HG02588 (cell line): ENCODE results near the gene TRPC6.
"Not testable (repeated sequence)": the region's sequence is repeated elsewhere in the genome, so short reads cannot be mapped to it uniquely, and the experiment has no call there.

Source experiments
- ATAC-seq: cut with Tn5 transposase; IDR thresholded peaks from one replicate; pipeline ENCODE4 v1.9.1; 2021; ENCODE audit warnings: mild to moderate bottlenecking, moderate library complexity; ENCODE audit not compliant: unreplicated experiment

TRPC6 gene

GRCh38 chr11:101523193-101523592 lies 60.6 kb downstream of the TRPC6 start:
- ATAC-seq, result no peak

- no peak for ATAC-seq
Observed at GRCh38 chr11:101521821-101522220, 62.0 kb downstream of the TRPC6 start.

GRCh38 chr11:101516546-101516945 lies 67.3 kb downstream of the TRPC6 start:
- ATAC-seq, result no peak

DNA sequence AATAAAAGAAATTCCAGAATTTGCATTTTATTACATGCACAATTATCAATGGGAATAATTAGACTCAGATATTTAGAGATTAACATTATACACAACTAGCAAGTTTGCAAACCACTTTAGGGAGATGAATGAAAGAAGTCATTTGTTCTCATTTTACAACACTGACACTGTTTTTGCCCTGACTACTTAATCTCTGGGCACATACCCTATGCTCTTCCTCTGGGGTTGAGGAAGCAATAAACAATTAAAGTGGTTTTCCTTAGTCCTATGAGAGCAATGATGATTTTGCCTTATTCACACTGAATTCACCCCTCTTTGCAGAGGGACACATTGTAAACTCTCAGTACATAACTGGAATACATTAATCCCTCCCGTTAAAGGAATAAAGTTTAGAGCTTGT lies 72.7 kb downstream of the TRPC6 start:
- no peak for ATAC-seq

DNA sequence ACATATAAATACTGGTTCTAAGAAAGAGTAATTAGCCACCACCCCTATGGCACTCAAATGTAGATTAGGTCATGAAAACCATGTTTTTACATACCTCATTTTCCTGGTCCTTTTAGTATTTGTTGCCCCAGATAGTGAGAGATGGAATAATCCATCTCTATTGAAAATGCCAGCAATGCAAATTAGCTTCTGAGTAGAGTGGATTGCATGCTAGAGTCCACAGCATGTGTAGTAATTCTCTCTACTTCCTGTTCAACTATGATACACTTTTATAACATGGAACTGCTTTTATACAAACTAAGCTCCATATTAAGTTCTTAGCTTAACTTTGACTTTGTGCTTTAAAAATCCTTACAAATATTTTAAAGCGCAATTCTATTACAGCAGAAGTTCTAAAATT lies 73.2 kb downstream of the TRPC6 start:
- ATAC-seq, result no peak

DNA sequence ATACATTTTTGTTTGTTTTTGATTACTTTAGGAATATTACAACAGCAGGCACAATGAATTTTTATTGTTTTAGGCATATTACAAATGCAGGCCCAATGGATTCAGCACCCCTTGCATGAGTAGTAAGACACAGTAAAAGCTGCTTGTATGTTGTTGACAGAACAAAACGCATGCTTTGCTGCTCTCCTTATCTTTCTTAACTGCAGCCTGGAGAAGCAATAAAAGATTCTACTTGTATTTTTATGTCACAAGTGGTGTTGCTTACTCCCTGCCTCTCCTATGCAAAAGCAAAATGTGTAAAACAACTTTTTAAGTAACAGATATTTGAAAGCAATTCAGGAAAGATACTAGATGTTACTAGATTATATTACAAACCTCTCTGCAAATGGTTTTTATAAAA lies 73.9 kb downstream of the TRPC6 start:
- ATAC-seq, result no peak

- no peak for ATAC-seq
Observed at GRCh38 chr11:101508370-101508769, 75.4 kb downstream of the TRPC6 start.

DNA sequence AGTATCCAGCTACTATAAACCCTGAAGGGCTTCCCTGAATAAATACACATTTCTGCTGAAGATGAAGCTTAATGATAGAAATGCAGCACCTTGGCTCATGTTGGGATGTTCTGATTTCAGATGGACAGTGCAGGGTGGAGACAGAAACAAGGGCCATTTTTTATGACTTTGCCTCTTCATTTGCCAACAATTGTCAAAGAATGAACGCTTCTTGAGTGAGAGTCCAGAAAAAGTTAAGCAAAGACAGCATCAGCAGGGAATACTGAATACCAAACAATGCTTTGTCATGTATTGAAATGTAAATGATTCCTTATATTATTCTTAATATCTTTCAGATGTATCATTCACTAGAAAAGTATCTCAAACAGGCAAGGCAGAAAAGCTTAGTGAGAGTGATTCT lies 84.9 kb downstream of the TRPC6 start:
- ATAC-seq, result no peak

DNA sequence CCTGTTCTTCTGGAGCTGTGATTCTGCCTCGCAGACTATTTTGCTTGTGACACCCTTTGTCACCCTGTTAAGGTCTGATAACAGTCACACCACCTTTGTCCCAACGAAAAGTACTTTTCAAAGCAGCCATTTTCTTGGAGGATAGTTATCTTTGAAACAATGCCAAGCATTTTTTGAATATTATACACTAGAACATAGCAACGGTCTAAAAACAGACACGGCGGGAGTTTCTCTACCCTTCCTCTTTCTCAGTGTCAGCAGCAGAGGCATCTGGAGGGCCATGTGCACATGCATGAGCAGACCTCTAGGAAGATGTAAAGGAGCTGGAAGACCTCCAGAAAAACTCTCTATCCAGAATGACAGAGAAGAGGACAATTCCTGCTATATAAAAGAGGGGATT lies 86.5 kb downstream of the TRPC6 start:
- ATAC-seq, result no peak

DNA sequence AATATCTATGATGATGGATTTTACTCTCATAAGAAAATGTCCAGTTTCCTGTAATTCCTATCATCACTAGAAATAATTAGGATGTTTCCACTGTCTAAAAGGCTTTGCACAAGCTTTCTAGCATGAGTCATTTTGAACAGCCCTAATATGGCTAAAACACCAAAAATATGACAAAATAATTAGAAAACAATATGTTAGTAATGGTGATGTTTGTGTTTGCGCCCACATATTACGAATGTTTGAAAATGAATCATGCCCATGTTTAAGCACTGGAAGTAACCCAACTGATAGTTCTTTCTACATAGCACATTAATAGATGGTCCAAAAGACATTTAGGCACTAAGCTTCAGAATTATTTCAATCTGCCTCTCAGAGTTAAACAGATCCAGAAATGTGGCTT lies 96.0 kb downstream of the TRPC6 start:
- no peak for ATAC-seq

- no peak for ATAC-seq
Observed at GRCh38 chr11:101482556-101483124, 101.2 kb downstream of the TRPC6 start.

GRCh38 chr11:101478587-101479369 lies 105.0 kb downstream of the TRPC6 start:
- no peak for ATAC-seq

DNA sequence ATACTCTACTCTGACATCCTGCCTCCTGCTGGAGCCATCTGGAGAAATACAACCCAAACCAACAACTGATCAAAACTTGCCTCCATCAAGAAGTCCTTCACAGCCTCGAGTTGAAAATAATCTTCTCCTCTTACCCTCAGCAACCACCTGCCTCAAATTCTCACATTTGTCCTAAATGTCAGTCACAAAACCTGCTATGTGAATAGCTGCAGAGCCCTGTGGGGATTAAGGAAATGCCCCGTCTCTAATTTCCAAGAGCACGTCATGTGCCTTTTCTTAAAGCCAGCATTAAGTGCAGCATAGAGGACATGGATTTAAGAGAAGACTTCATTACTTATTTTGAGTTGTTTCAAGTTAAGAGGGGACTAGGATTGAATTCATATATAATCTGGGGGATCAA lies 105.9 kb downstream of the TRPC6 start:
- no peak for ATAC-seq

GRCh38 chr11:101476191-101476590 lies 107.6 kb downstream of the TRPC6 start:
- ATAC-seq, result no peak

- ATAC-seq, result no peak
Observed at GRCh38 chr11:101475699-101476098, 108.1 kb downstream of the TRPC6 start.

GRCh38 chr11:101474666-101475065 lies 109.1 kb downstream of the TRPC6 start:
- no peak for ATAC-seq

GRCh38 chr11:101470881-101471520 lies 112.8 kb downstream of the TRPC6 start:
- ATAC-seq, result no peak

DNA sequence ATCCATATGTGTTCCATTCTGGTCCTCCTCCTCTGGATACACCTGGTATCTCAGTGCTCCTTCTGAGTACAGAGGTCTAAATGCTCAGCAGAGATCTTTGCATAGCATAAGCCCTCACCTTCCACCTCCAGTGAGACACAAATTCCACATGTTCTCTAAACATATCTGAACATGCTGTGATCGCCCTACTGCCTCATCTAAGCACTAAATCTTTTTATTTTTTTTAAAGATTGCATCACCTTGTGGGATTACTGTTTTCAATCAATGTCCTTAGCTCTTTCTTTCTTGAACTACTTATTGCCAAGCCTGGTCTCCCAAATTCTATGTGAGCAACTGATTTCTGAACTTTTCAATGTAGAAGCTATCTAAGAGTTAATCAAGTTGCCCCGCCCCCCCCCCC lies 113.4 kb downstream of the TRPC6 start:
- no peak for ATAC-seq

- ATAC-seq, result no peak
Observed at GRCh38 chr11:101466352-101466751, 117.5 kb downstream of the TRPC6 start.

DNA sequence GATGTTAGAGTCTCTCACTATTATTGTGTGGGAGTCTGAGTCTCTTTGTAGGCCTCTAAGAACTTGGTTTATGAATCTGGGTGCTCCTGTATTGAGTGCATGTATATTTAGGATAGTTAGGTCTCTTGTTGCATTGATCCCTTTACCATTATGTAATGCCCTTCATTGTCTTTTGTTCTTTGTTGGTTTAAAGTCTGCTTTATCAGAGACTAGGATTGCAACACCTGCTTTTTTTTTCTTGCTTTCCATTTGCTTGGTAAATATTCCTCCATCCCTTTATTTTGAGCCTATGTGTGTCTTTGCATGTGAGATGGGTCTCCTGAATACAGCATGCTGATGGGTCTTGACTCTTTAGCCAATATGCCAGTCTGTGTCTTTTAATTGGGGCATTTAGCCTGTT lies 119.4 kb downstream of the TRPC6 start:
- not testable (repeated sequence) for ATAC-seq

GRCh38 chr11:101459020-101459419 lies 124.8 kb downstream of the TRPC6 start:
- no peak for ATAC-seq

DNA sequence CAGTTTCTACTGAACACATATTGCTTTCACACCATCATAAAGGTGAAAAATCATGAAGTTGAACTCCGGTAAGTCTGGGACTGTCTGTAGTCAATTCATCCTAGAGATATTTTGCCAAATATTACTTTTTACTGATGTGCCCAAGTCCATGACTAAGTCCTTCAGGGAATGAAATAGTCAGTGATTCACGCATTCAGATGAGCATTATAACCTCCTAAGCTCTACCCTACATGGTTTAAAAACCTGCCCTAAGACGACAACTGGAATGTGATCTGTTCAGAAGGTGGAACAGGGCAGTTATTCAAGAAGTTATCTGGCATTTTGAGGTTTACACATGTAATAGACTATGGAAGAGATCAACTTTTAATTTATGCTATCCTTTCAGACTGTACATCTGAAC lies 125.6 kb downstream of the TRPC6 start:
- ATAC-seq, result no peak
